Psoas muscle (tissue), 8 donors: ENCODE data around the gene SLC4A1AP. TPM values are rescaled to one million over a fixed set of nuclear protein-coding genes. Genes with fewer than 3 reads are reported as not detected.
"Not testable (repeated sequence)": the region's sequence is repeated elsewhere in the genome, so short reads cannot be mapped to it uniquely, and the experiment has no call there.

Source experiments
- ATAC-seq, 4 donors: fragments of 200-7000 bp; cut with Tn5 transposase; one replicate each; pipeline ENCODE4 v1.9.1; 2020; ENCODE audit warnings: moderate library complexity in 3 of 4, mild to moderate bottlenecking in 2 of 4
- DNase-seq, 2 donors: peaks; one replicate each; pipeline ENCODE4 v3.0.0-alpha.2; 2020
- H3K27ac ChIP-seq: fragments of 200-600 bp; one replicate; pipeline ENCODE4 v1.8.0; 2022
- H3K27me3 ChIP-seq, 3 donors: fragments of 200-600 bp in 1 of 3; one replicate each; pipeline versions ENCODE4 v1.6.1 to v1.8.0; 2013 to 2022; ENCODE audit warnings: low read length in 2 of 3, mild to moderate bottlenecking in 2 of 3, moderate library complexity in 1 of 3; ENCODE audit not compliant: insufficient read depth in 3 of 3
- H3K36me3 ChIP-seq, 2 donors: fragments of 200-600 bp in 1 of 2; one replicate each; pipeline versions ENCODE4 v1.6.1 to v1.8.0; 2013 to 2022; ENCODE audit warnings: low read depth in 1 of 2, mild to moderate bottlenecking in 1 of 2, moderate library complexity in 1 of 2; ENCODE audit not compliant: insufficient read depth in 1 of 2
- H3K4me1 ChIP-seq: fragments of 200-600 bp; one replicate; pipeline ENCODE4 v1.8.0; 2022
- H3K4me3 ChIP-seq: fragments of 200-600 bp; one replicate; pipeline ENCODE4 v1.8.0; 2022; ENCODE audit warnings: mild to moderate bottlenecking
- H3K9me3 ChIP-seq: fragments of 200-600 bp; one replicate; pipeline ENCODE4 v1.8.0; 2022
- WGBS, 3 donors: extraction: QIAGEN DNeasy Blood & Tissue Kit; methylation state at CpG; one replicate each; pipeline versions ENCODE4 v1.1.6 to v1.1.7; 2013; 5-methylcytosine and 5-hydroxymethylcytosine counted together
- intact Hi-C, 2 donors: fragments of 100-400 bp; cut with DNase I; formaldehyde crosslinking; loops; one replicate each; pipeline versions ENCODE4 v1.11.0 to v1.14.2; 2022
- polyA plus RNA-seq, 3 donors: library from polyadenylated mRNA; stranded (reverse); fragments of 200-250 nt; gene quantifications; one replicate each; pipeline ENCODE4 v1.2.3, GENCODE V29; 2013
- total RNA-seq, 4 donors: library from RNA; stranded (reverse); fragmentation: NEBNext Ultra II Directional in 2 of 4; extraction: Animal tissue kit (Norgen Biotek cat#: 25700) in 2 of 4; gene quantifications; one replicate each; pipeline versions ENCODE4 v1.2.1 to v1.2.4, GENCODE V29; 2021 to 2023
- TF ChIP-seq, protein P1 (sequence below): fragments of 200-600 bp; IDR thresholded peaks from one replicate; pipeline ENCODE4 v1.8.0; 2022; ENCODE audit warnings: antibody characterized with exemption
- donor health status: healthy with polysubstance abuse.
- donor health status: DM: no; HTN: no; CAD: no; lungs with moderate emphysema.
- donor health status: Bipolar disorder and iron deficiency.
- donor health status: healthy.
- donor health status: DM: yes; HTN: yes; CAD: no.
- donor health status: DM: no; HTN: no; CAD: no.
- donor health status: DM: no; HTN: no; CAD: no.
- donor health status: DM: yes; HTN: yes; CAD: no.

The SLC4A1AP gene
- total and polyA plus RNA-seq, 7 donors = 20.5 to 44.8 (median 26.7) TPM

- no peak for DNase-seq
- intact Hi-C loops = no loop called here
- 93 to 100% (median 100%) methylated on average over 1 of the region's 1 CpG for WGBS, 3 donors
- H3K4me1 ChIP-seq = no peaks in the 10 kb centered on the region
- H3K27ac ChIP-seq = no peak overlapping the region
- H3K4me3 ChIP-seq = no peak overlapping the region
- peaks cover 6 to 87% of the 10 kb centered on the region in 2 donors for H3K36me3 ChIP-seq
- no peaks in the 10 kb centered on the region for H3K27me3 ChIP-seq
- TF ChIP-seq, protein P1, sequence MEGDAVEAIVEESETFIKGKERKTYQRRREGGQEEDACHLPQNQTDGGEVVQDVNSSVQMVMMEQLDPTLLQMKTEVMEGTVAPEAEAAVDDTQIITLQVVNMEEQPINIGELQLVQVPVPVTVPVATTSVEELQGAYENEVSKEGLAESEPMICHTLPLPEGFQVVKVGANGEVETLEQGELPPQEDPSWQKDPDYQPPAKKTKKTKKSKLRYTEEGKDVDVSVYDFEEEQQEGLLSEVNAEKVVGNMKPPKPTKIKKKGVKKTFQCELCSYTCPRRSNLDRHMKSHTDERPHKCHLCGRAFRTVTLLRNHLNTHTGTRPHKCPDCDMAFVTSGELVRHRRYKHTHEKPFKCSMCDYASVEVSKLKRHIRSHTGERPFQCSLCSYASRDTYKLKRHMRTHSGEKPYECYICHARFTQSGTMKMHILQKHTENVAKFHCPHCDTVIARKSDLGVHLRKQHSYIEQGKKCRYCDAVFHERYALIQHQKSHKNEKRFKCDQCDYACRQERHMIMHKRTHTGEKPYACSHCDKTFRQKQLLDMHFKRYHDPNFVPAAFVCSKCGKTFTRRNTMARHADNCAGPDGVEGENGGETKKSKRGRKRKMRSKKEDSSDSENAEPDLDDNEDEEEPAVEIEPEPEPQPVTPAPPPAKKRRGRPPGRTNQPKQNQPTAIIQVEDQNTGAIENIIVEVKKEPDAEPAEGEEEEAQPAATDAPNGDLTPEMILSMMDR = no peak
- no peaks in the 10 kb centered on the region for H3K9me3 ChIP-seq
- ATAC-seq = peak in 1 of 4 donors; percentile 13
These were observed 18.2 kb downstream of the SLC4A1AP start for GRCh38 chr2:27681841-27682240.

- intact Hi-C loops, H3K4me1 ChIP-seq, H3K27me3 ChIP-seq, H3K4me3 ChIP-seq, H3K9me3 ChIP-seq, DNase-seq: not testable (repeated sequence)
- ATAC-seq = peak in 1 of 4 donors; percentile 9
- 90 to 94% (median 92%) methylated on average over 7 of the region's 7 CpGs for WGBS, 3 donors
- H3K27ac ChIP-seq = peak overlapping the region; percentile 42
- H3K36me3 ChIP-seq = peaks cover 6 to 87% of the 10 kb centered on the region in 2 donors
These were observed 18.7 kb downstream of the SLC4A1AP start for GRCh38 chr2:27682334-27682771.

- intact Hi-C loops = no loop called here
- DNase-seq (peak; percentile 62 to 79), ATAC-seq (peak; percentile 86 to 90 (median 89))
- WGBS, 3 donors = 43 to 54% (median 46%) methylated on average over 9 of the region's 9 CpGs
- Histone ChIP-seq H3K4me1 (no peaks in the 10 kb centered on the region), H3K36me3 (peaks cover 9 to 86% of the 10 kb centered on the region in 2 donors), H3K27ac (peak overlapping the region; percentile 42), H3K4me3 (no peak overlapping the region), H3K27me3 (no peaks in the 10 kb centered on the region), H3K9me3 (no peaks in the 10 kb centered on the region)
- TF ChIP-seq, protein P1 = peak; percentile 98
These were observed 19.8 kb downstream of the SLC4A1AP start for GRCh38 chr2:27683390-27684071.

GRCh38 chr2:27685006-27685405 lies 21.3 kb downstream of the SLC4A1AP start:
- intact Hi-C loops, DNase-seq, ATAC-seq, H3K9me3 ChIP-seq, H3K4me3 ChIP-seq, H3K4me1 ChIP-seq, H3K27me3 ChIP-seq, H3K27ac ChIP-seq: not testable (repeated sequence)
- 84 to 98% (median 88%) methylated on average over 1 of the region's 1 CpG for WGBS, 3 donors
- peaks cover 9 to 79% of the 10 kb centered on the region in 2 donors for H3K36me3 ChIP-seq

- 96 to 99% (median 99%) methylated on average over 3 of the region's 3 CpGs for WGBS, 3 donors
- TF ChIP-seq, protein P1 = no peak
- intact Hi-C loops = no loop called here
- Histone ChIP-seq H3K36me3 (peaks cover 9 to 75% of the 10 kb centered on the region in 2 donors), H3K27ac (no peak overlapping the region), H3K9me3 (no peaks in the 10 kb centered on the region), H3K4me3 (no peak overlapping the region), H3K4me1 (peaks cover 5% of the 10 kb centered on the region), H3K27me3 (no peaks in the 10 kb centered on the region)
- DNase-seq = no peak
- ATAC-seq = no peak
These were observed 21.9 kb downstream of the SLC4A1AP start for GRCh38 chr2:27685577-27685976.
